Measurements from ENCODE around the gene FAM98C.

DNA sequence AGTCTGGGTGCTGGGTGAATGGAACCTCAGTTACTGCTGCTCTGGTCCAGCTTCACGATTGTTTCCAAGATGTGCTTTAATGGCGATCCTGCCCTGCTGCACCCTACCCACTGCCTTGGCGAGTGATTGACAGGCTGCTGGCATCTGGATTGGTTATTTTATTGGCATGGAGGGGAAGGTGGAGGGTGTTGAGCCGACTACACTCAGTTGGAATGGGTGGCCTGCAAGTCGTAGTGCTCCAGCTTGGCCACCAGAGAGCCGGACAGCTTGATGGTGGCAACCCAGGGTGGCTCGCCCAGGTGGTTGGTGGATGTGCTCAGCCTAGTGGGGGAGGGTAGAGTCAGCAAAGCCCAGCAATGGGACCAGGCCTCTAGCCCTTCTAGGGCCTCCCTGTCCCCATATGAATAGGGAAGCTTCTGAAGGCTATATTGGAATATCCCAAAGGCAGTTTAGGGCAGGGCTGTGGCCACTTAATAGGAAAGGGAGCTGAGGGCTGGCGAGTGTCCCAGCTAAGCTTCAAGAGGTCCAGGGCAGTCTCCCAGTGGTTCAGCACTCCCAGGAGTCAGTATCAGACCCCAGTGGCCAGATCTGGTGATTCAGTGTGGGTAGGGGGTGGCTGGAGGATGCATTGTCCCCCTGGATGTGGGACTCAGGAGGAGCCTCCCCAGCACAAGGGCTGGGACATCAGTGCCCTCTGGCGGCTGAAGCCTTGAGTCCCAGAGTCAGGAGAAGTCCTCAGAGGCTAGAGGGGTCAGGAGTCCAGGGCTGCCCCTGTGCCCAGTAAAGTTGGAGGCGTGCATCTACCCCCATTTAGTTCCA is 18.5 kb upstream of the FAM98C start:
- TF ChIP-seq EZH2 (IDR thresholded peaks at IDR 0.05; ENCODE audit: borderline replicate concordance, low read length) (no peak), CTCF (IDR thresholded peaks at IDR 0.05; ENCODE audit: low read length) (peak; percentile 47; the same call in 1 of the 2 replicates)
